ENCODE results near the gene CALML3. TPM values are rescaled to one million over a fixed set of nuclear protein-coding genes. Genes with fewer than 3 reads are reported as not detected.

Gene CALML3
- total and polyA plus RNA-seq, 2 of the 13 experiments (the other 11 are each of a cell fraction or from before 2014, with no cell fraction given) = not detected

GRCh38 chr10:5518143-5518542, 6.6 kb upstream of the CALML3 start (continued):
- TF ChIP-seq HNF1B (CRISPR knock-in tag; IDR thresholded peaks at IDR 0.05) = peak; percentile 88
- peak; percentile 51; the same call in 1 of the 2 replicates for TF ChIP-seq PATZ1 (CRISPR knock-in tag; IDR thresholded peaks at IDR 0.05)
- TF ChIP-seq SOX13 (IDR thresholded peaks at IDR 0.05) = no peak
- peak in 1 of 2 experiments; percentile 59; a peak in 1 of 4 replicates for TF ChIP-seq SOX13 (CRISPR knock-in tag; conservative IDR thresholded peaks at IDR 0.05 in 1 of 2, IDR thresholded peaks at IDR 0.05 in 1 of 2)
- TF ChIP-seq PHF21A (CRISPR knock-in tag; IDR thresholded peaks at IDR 0.05) = 0 out of 2 replicates have a peak, but pooled peaks have one; percentile 40
- TF ChIP-seq ZEB1 (IDR thresholded peaks at IDR 0.05; ENCODE audit: insufficient replicate concordance, low read depth) = peak; percentile 31
- peak; percentile 61 for TF ChIP-seq HDAC1 (CRISPR knock-in tag; IDR thresholded peaks at IDR 0.05)
- peak; percentile 17; the same call in 1 of the 2 replicates for TF ChIP-seq ELF1 (CRISPR knock-in tag; IDR thresholded peaks at IDR 0.05)
- TF ChIP-seq AHDC1 (CRISPR knock-in tag; IDR thresholded peaks at IDR 0.05; ENCODE audit: borderline replicate concordance) = peak; percentile 44; the same call in 1 of the 2 replicates
- TF ChIP-seq DMAP1 (CRISPR knock-in tag; IDR thresholded peaks at IDR 0.05) = 0 out of 2 replicates have a peak, but pooled peaks have one; percentile 28
- peak; percentile 82 for TF ChIP-seq ARID5B (CRISPR knock-in tag; IDR thresholded peaks at IDR 0.05)
- no peak for TF ChIP-seq MLXIP (CRISPR knock-in tag; IDR thresholded peaks at IDR 0.05; ENCODE audit: borderline replicate concordance)

Data from HepG2 (cell line).